Progenitor cell of endocrine pancreas (in vitro differentiated cells): ENCODE data around the gene PGS1. TPM values are rescaled to one million over a fixed set of nuclear protein-coding genes. Genes with fewer than 3 reads are reported as not detected.

Experiments used
- DNase-seq: peaks from one replicate; pipeline ENCODE4 v3.0.0; 2021; ENCODE audit warnings: low spot score; ENCODE audit not compliant: unreplicated experiment
- H3K27ac Mint-ChIP-seq: 2 replicates; pipeline ENCODE4 v1.8.0; 2021; ENCODE audit warnings: mild to moderate bottlenecking, moderate library complexity, mixed read lengths
- H3K27me3 Mint-ChIP-seq: 2 replicates; pipeline ENCODE4 v1.8.0; 2021; ENCODE audit warnings: mixed read lengths
- H3K36me3 Mint-ChIP-seq: 2 replicates; pipeline ENCODE4 v1.8.0; 2022; ENCODE audit warnings: mixed read lengths; ENCODE audit not compliant: insufficient read depth
- H3K4me1 Mint-ChIP-seq: 2 replicates; pipeline ENCODE4 v1.8.0; 2021; ENCODE audit warnings: low read depth, mixed read lengths
- H3K4me3 Mint-ChIP-seq: 2 replicates; pipeline ENCODE4 v1.8.0; 2021; ENCODE audit warnings: low read depth, mild to moderate bottlenecking, moderate library complexity, mixed read lengths
- H3K9me3 Mint-ChIP-seq: 2 replicates; pipeline ENCODE4 v1.8.0; 2021; ENCODE audit warnings: low read depth, mixed read lengths
- CTCF ChIP-seq: fragments of 200-600 bp; sonication (generic); IDR thresholded peaks from one replicate; pipeline ENCODE4 v1.5.0; 2021; ENCODE audit warnings: antibody characterized with exemption, mild to moderate bottlenecking; ENCODE audit not compliant: unreplicated experiment
- total RNA-seq: library from RNA; stranded (reverse); gene quantifications from 2 replicates; pipeline ENCODE4 v1.2.1, GENCODE V29; 2021

The PGS1 gene
- total RNA-seq, 1 donor from 2014 or later, result 66.1 TPM

GRCh38 chr17:78458091-78458490, 79.6 kb downstream of the PGS1 start:
- no peak for TF ChIP-seq CTCF

GRCh38 chr17:78458736-78459335, 80.4 kb downstream of the PGS1 start:
- no peak overlapping the region for H3K27ac Mint-ChIP-seq
- H3K9me3 Mint-ChIP-seq, result no peaks in the 10 kb centered on the region
- no peak for DNase-seq
- H3K36me3 Mint-ChIP-seq, result no peaks in the 10 kb centered on the region
- no peaks in the 10 kb centered on the region for H3K27me3 Mint-ChIP-seq
- no peaks in the 10 kb centered on the region for H3K4me1 Mint-ChIP-seq
- no peak overlapping the region for H3K4me3 Mint-ChIP-seq
- no peak for TF ChIP-seq CTCF

More at GRCh38 chr17:78458091-78458490, 79.6 kb downstream of the PGS1 start:
- no peak overlapping the region for H3K27ac Mint-ChIP-seq
- H3K4me3 Mint-ChIP-seq, result no peak overlapping the region
- H3K27me3 Mint-ChIP-seq, result no peaks in the 10 kb centered on the region
- H3K4me1 Mint-ChIP-seq, result no peaks in the 10 kb centered on the region
- H3K36me3 Mint-ChIP-seq, result no peaks in the 10 kb centered on the region
- no peak for DNase-seq
- no peaks in the 10 kb centered on the region for H3K9me3 Mint-ChIP-seq

- DNase-seq, result no peak
- H3K9me3 Mint-ChIP-seq, result no peaks in the 10 kb centered on the region
- no peak for TF ChIP-seq CTCF
- no peaks in the 10 kb centered on the region for H3K36me3 Mint-ChIP-seq
- H3K27ac Mint-ChIP-seq, result no peak overlapping the region
- H3K27me3 Mint-ChIP-seq, result no peaks in the 10 kb centered on the region
- H3K4me3 Mint-ChIP-seq, result no peak overlapping the region
- no peaks in the 10 kb centered on the region for H3K4me1 Mint-ChIP-seq
Observed at GRCh38 chr17:78459696-78460095, 81.2 kb downstream of the PGS1 start.

- H3K4me3 Mint-ChIP-seq, result no peak overlapping the region
- no peaks in the 10 kb centered on the region for H3K27me3 Mint-ChIP-seq
- TF ChIP-seq CTCF, result no peak
- no peak for DNase-seq
- H3K9me3 Mint-ChIP-seq, result no peaks in the 10 kb centered on the region
- no peaks in the 10 kb centered on the region for H3K4me1 Mint-ChIP-seq
- H3K36me3 Mint-ChIP-seq, result no peaks in the 10 kb centered on the region
- H3K27ac Mint-ChIP-seq, result no peak overlapping the region
Observed at GRCh38 chr17:78460176-78460675, 81.8 kb downstream of the PGS1 start.

GRCh38 chr17:78460951-78461798, 82.7 kb downstream of the PGS1 start:
- Mint-ChIP-seq H3K27ac (no peak overlapping the region), H3K36me3 (no peaks in the 10 kb centered on the region), H3K27me3 (no peaks in the 10 kb centered on the region), H3K9me3 (no peaks in the 10 kb centered on the region), H3K4me3 (no peak overlapping the region), H3K4me1 (no peaks in the 10 kb centered on the region)
- DNase-seq, result no peak
- TF ChIP-seq CTCF, result no peak
